ENCODE measurements around the gene POPDC2. TPM values are rescaled to one million over a fixed set of nuclear protein-coding genes. Genes with fewer than 3 reads are reported as not detected.

Gene POPDC2
- 1.4 TPM for total RNA-seq (ENCODE audit: unreplicated experiment)
- long read RNA-seq = 0 reads

- H3K27ac Mint-ChIP-seq (ENCODE audit: unreplicated experiment) = peak within 1 kb of the TSS; percentile 28
- H3K9me3 Mint-ChIP-seq (ENCODE audit: unreplicated experiment) = no peaks in the 10 kb centered on the region
- no peak for DNase-seq
- peaks cover 3% of the 10 kb centered on the region for H3K4me1 Mint-ChIP-seq (ENCODE audit: low read depth, unreplicated experiment)
- no peak for TF ChIP-seq CTCF (IDR thresholded peaks at IDR 0.05; ENCODE audit: partially characterized antibody, unreplicated experiment)
- no peak within 1 kb of the TSS for H3K4me3 Mint-ChIP-seq (ENCODE audit: unreplicated experiment)
- H3K27me3 Mint-ChIP-seq (ENCODE audit: unreplicated experiment) = no peaks in the 10 kb centered on the region
- no peaks in the 10 kb centered on the region for H3K36me3 Mint-ChIP-seq (ENCODE audit: unreplicated experiment)
Observed at GRCh38 chr3:119660474-119661440, at the start of gene POPDC2. Gene POPDC2, minus strand, starts transcription at chr3:119660589. Its CDS starts 166 bp downstream, at chr3:119660423.

- no peak for DNase-seq
- Mint-ChIP-seq H3K27ac (ENCODE audit: unreplicated experiment) (no peak overlapping the region), H3K36me3 (ENCODE audit: unreplicated experiment) (no peaks in the 10 kb centered on the region), H3K4me3 (ENCODE audit: unreplicated experiment) (peak overlapping the region; percentile 86), H3K4me1 (ENCODE audit: low read depth, unreplicated experiment) (no peaks in the 10 kb centered on the region), H3K9me3 (ENCODE audit: unreplicated experiment) (peaks cover 3% of the 10 kb centered on the region), H3K27me3 (ENCODE audit: unreplicated experiment) (no peaks in the 10 kb centered on the region)
- no peak for TF ChIP-seq CTCF (IDR thresholded peaks at IDR 0.05; ENCODE audit: partially characterized antibody, unreplicated experiment)
Observed at GRCh38 chr3:119703820-119704531, 43.6 kb upstream of the POPDC2 start.

- peaks cover 3% of the 10 kb centered on the region for H3K9me3 Mint-ChIP-seq (ENCODE audit: unreplicated experiment)
- peak; percentile 99 for DNase-seq
- H3K27ac Mint-ChIP-seq (ENCODE audit: unreplicated experiment) = no peak within 1 kb of the TSS
- H3K36me3 Mint-ChIP-seq (ENCODE audit: unreplicated experiment) = no peaks in the 10 kb centered on the region
- TF ChIP-seq CTCF (IDR thresholded peaks at IDR 0.05; ENCODE audit: partially characterized antibody, unreplicated experiment) = no peak
- H3K4me3 Mint-ChIP-seq (ENCODE audit: unreplicated experiment) = peak within 1 kb of the TSS; percentile 86
- no peaks in the 10 kb centered on the region for H3K27me3 Mint-ChIP-seq (ENCODE audit: unreplicated experiment)
- no peaks in the 10 kb centered on the region for H3K4me1 Mint-ChIP-seq (ENCODE audit: low read depth, unreplicated experiment)
Observed at GRCh38 chr3:119702530-119703527, 42.4 kb upstream of the POPDC2 start, which contains the start of gene CFAP91. Gene CFAP91, plus strand, starts transcription at chr3:119703022. Its CDS starts 77 bp downstream, at chr3:119703099.

- Mint-ChIP-seq H3K27me3 (ENCODE audit: unreplicated experiment) (no peaks in the 10 kb centered on the region), H3K4me3 (ENCODE audit: unreplicated experiment) (no peak overlapping the region), H3K36me3 (ENCODE audit: unreplicated experiment) (no peaks in the 10 kb centered on the region), H3K27ac (ENCODE audit: unreplicated experiment) (no peak overlapping the region), H3K4me1 (ENCODE audit: low read depth, unreplicated experiment) (no peaks in the 10 kb centered on the region), H3K9me3 (ENCODE audit: unreplicated experiment) (peaks cover 3% of the 10 kb centered on the region)
- no peak for TF ChIP-seq CTCF (IDR thresholded peaks at IDR 0.05; ENCODE audit: partially characterized antibody, unreplicated experiment)
- no peak for DNase-seq
Observed at GRCh38 chr3:119700920-119701734, 40.7 kb upstream of the POPDC2 start.
